HepG2 (cell line): ENCODE measurements around the gene PYGO1. TPM values are rescaled to one million over a fixed set of nuclear protein-coding genes. Genes with fewer than 3 reads are reported as not detected.

ENCODE experiments used
- ATAC-seq: fragments of 200-7000 bp; cut with Tn5 transposase; 3 replicates; pipeline ENCODE4 v1.9.1; 2020; ENCODE audit warnings: mild to moderate bottlenecking, moderate library complexity
- BruUV-seq: library from RNA; stranded (reverse); fragments of 400-500 nt; replicated peaks from 2 replicates; lab custom pipeline; 2021; lab: Mats Ljungman, UMichigan
- CTCF ChIA-PET: fragments of 300-600 bp; formaldehyde crosslinking; extraction: SDS; loops from one replicate; lab custom pipeline; 2021; ENCODE audit warnings: low total read pairs, inconsistent platforms, low intra/inter-chr PET ratio; lab: Yijun Ruan, JAX
- POLR2A ChIA-PET: fragments of 350-600 bp; sonication (Branson Sonifier 250); formaldehyde crosslinking; loops from one replicate; lab custom pipeline; 2020; ENCODE audit warnings: antibody characterized with exemption, inconsistent platforms; lab: Yijun Ruan, JAX
- DNase-seq: peaks from one replicate; pipeline ENCODE4 v3.0.0-alpha.2; 2015; ENCODE audit warnings: low spot score
- FAIRE-seq: peaks from 3 replicates; lab custom pipeline; 2011; peaks lifted over from hg19 to GRCh38; lab: Jason Lieb, UNC
- H2AFZ ChIP-seq: one replicate; pipeline ENCODE4 v1.6.1; 2011; ENCODE audit warnings: low read length, inconsistent platforms
- H3K27ac ChIP-seq: fragments of 300-600 bp; 3 replicates; pipeline ENCODE4 v1.8.0; 2011; ENCODE audit warnings: mixed run types, mild to moderate bottlenecking, mixed read lengths, low read length, inconsistent platforms; ENCODE audit not compliant: insufficient read depth; ENCODE audit errors: extremely low read length
- H3K27me3 ChIP-seq, 2 experiments: fragments of 200-600 bp in 1 of 2; 2 replicates in 1 of 2; 3 replicates in 1 of 2; pipeline versions ENCODE4 v1.6.0 to v1.8.0; 2011; ENCODE audit warnings: low read length in 2 of 2, mild to moderate bottlenecking in 2 of 2, moderate library complexity in 2 of 2, inconsistent platforms in 1 of 2; ENCODE audit not compliant: insufficient read depth in 2 of 2, control insufficient read depth in 1 of 2
- H3K36me3 ChIP-seq, 2 experiments: fragments of 200-600 bp in 1 of 2; replicated peaks in 1 of 2; 2 replicates in 1 of 2; 3 replicates in 1 of 2; pipeline versions ENCODE4 v1.5.1 to v1.8.0; 2011; ENCODE audit warnings: low read length in 2 of 2, inconsistent platforms in 1 of 2; ENCODE audit not compliant: insufficient read depth in 2 of 2, control insufficient read depth in 1 of 2
- H3K4me1 ChIP-seq: 2 replicates; pipeline ENCODE4 v1.5.1; 2012; ENCODE audit warnings: low read length, inconsistent platforms; ENCODE audit not compliant: insufficient read depth
- H3K4me2 ChIP-seq: 2 replicates; pipeline ENCODE4 v1.6.0; 2011; ENCODE audit warnings: low read depth, low read length, inconsistent platforms
- H3K4me3 ChIP-seq, 3 experiments: fragments of 200-600 bp in 1 of 3; sonication (generic), shearing (Covaris generic) in 1 of 3; replicated peaks in 1 of 3; 2 replicates each; pipeline ENCODE4 v1.5.1; 2011 to 2016; ENCODE audit warnings: low read length in 3 of 3, inconsistent platforms in 2 of 3, low read depth in 2 of 3, mild to moderate bottlenecking in 2 of 3, control low read depth in 1 of 3, mixed read lengths in 1 of 3; ENCODE audit not compliant: insufficient read depth in 1 of 3
- H3K79me2 ChIP-seq: one replicate; pipeline ENCODE4 v1.6.1; 2011; ENCODE audit warnings: low read length, inconsistent platforms; ENCODE audit not compliant: insufficient read depth
- H3K9ac ChIP-seq: 2 replicates; pipeline ENCODE4 v1.6.0; 2011; ENCODE audit warnings: mild to moderate bottlenecking, low read depth, low read length, inconsistent platforms; ENCODE audit not compliant: insufficient read depth
- H3K9me3 ChIP-seq: 2 replicates; pipeline ENCODE4 v1.5.1; 2012; ENCODE audit warnings: mild to moderate bottlenecking, low read length
- H4K20me1 ChIP-seq: 2 replicates; pipeline ENCODE4 v1.6.0; 2011; ENCODE audit warnings: inconsistent platforms, mild to moderate bottlenecking, low read length, moderate library complexity; ENCODE audit not compliant: insufficient read depth
- KMT2A ChIP-seq: sonication (generic); formaldehyde crosslinking; IDR thresholded peaks from 2 replicates; pipeline ENCODE4 v1.4.0; 2020; ENCODE audit warnings: missing genetic modification reagents
- NCOA2 ChIP-seq: sonication (generic); formaldehyde crosslinking; IDR thresholded peaks from 2 replicates; pipeline ENCODE4 v1.8.0; 2022; ENCODE audit warnings: inconsistent platforms
- NPAS2 ChIP-seq: sonication (generic); formaldehyde crosslinking; IDR thresholded peaks from 2 replicates; pipeline ENCODE4 v1.8.0; 2022; ENCODE audit warnings: mild to moderate bottlenecking, missing genetic modification reagents, borderline replicate concordance
- PLRG1 ChIP-seq: fragments of 450-650 bp; conservative IDR thresholded peaks from 2 replicates; pipeline ENCODE4 v1.6.1; 2016
- RBM22 ChIP-seq: fragments of 200-400 bp; formaldehyde crosslinking; optimal IDR thresholded peaks from 2 replicates; pipeline ENCODE3; 2017; ENCODE audit warnings: mild to moderate bottlenecking, low read length, moderate library complexity
- SATB2 ChIP-seq: sonication (generic); formaldehyde crosslinking; IDR thresholded peaks from 2 replicates; pipeline ENCODE4 v1.5.0; 2020; ENCODE audit warnings: missing genetic modification reagents
- ZNF256 ChIP-seq: sonication (generic); formaldehyde crosslinking; conservative IDR thresholded peaks from 2 replicates; pipeline ENCODE4 v1.4.0; 2020; ENCODE audit warnings: missing genetic modification reagents
- ZNF772 ChIP-seq: sonication (generic); formaldehyde crosslinking; IDR thresholded peaks from 2 replicates; pipeline ENCODE4 v1.5.0; 2020; ENCODE audit warnings: mild to moderate bottlenecking, missing genetic modification reagents
- WGBS: methylation state at CpG from one replicate; pipeline ENCODE4 v1.1.6; 2017; ENCODE audit warnings: low lambda C conversion rate; 5-methylcytosine and 5-hydroxymethylcytosine counted together
- in situ Hi-C: cut with HindIII; loops from 2 replicates; pipeline ENCODE4 v1.10.0; 2017; ENCODE audit warnings: low pct_unique_long_range_greater_than_20kb; ENCODE audit not compliant: extremely low pct_ligation_motif_present
- intact Hi-C: fragments of 100-400 bp; cut with micrococcal nuclease; formaldehyde crosslinking; loops from one replicate; pipeline ENCODE4 v1.10.0; 2022; ENCODE audit not compliant: unreplicated experiment
- polyA plus RNA-seq, 8 experiments: library from polyadenylated mRNA; depleted of rRNA in 3 of 8; stranded (reverse) in 7 of 8; unstranded in 1 of 8; fragments of >200 nt; fragmentation: Illumina TruSeq in 4 of 8; extraction: Trizol in 4 of 8; gene quantifications; 2 replicates each; pipeline versions ENCODE4 v1.2.1 to v1.2.3, GENCODE V29; 2011 to 2016; ENCODE audit warnings: low read depth in 4 of 8, missing spikeins in 1 of 8, mixed read lengths in 1 of 8; ENCODE audit not compliant: insufficient read depth in 1 of 8
- total RNA-seq, 5 experiments: library from RNA; depleted of rRNA; stranded (reverse); fragments of >200 nt; fragmentation: Illumina TruSeq; extraction: Trizol; gene quantifications; 2 replicates each; pipeline ENCODE4 v1.2.3, GENCODE V29; 2016; ENCODE audit warnings: low read depth in 1 of 5
- TF ChIP-seq, protein P1 (sequence below): sonication (generic); formaldehyde crosslinking; IDR thresholded peaks from 2 replicates; pipeline ENCODE4 v1.4.0; 2020; ENCODE audit warnings: missing genetic modification reagents, borderline replicate concordance
- TF ChIP-seq, protein P2 (sequence below): sonication (generic); formaldehyde crosslinking; IDR thresholded peaks from 2 replicates; pipeline ENCODE4 v1.4.0; 2020; ENCODE audit warnings: missing genetic modification reagents; ENCODE audit errors: not compliant biosample characterization

PYGO1 gene
- total and polyA plus RNA-seq, 2 of the 13 experiments (the other 11 are each of a cell fraction or from before 2014, with no cell fraction given) = 1.1 to 1.8 TPM

GRCh38 chr15:55630858-55631257 lies 42.7 kb upstream of the PYGO1 start:
- Histone ChIP-seq H2AFZ (no peak overlapping the region), H3K4me3 (no peak overlapping the region), H3K27me3 (no peaks in the 10 kb centered on the region), H3K27ac (no peak overlapping the region), H4K20me1 (no peaks in the 10 kb centered on the region), H3K9ac (no peak overlapping the region), H3K4me1 (no peaks in the 10 kb centered on the region), H3K79me2 (no peaks in the 10 kb centered on the region), H3K4me2 (no peak overlapping the region), H3K9me3 (no peaks in the 10 kb centered on the region), H3K36me3 (peaks cover 11 to 24% of the 10 kb centered on the region in 2 experiments)
- ATAC-seq (no peak), DNase-seq (no peak), FAIRE-seq (no peak)
- CTCF ChIA-PET = no interaction called here
- WGBS = 100% methylated on average over 3 of the region's 3 CpGs
- POLR2A ChIA-PET = no interaction called here
- in situ Hi-C loops (no loop called here), intact Hi-C loops (no loop called here)
- TF ChIP-seq RBM22 (no peak), SATB2 (CRISPR knock-in tag) (no peak), NPAS2 (no peak), ZNF772 (CRISPR knock-in tag) (no peak), NCOA2 (CRISPR knock-in tag) (no peak), PLRG1 (no peak), ZNF256 (CRISPR knock-in tag) (no peak), KMT2A (no peak)
- TF ChIP-seq, protein P1, sequence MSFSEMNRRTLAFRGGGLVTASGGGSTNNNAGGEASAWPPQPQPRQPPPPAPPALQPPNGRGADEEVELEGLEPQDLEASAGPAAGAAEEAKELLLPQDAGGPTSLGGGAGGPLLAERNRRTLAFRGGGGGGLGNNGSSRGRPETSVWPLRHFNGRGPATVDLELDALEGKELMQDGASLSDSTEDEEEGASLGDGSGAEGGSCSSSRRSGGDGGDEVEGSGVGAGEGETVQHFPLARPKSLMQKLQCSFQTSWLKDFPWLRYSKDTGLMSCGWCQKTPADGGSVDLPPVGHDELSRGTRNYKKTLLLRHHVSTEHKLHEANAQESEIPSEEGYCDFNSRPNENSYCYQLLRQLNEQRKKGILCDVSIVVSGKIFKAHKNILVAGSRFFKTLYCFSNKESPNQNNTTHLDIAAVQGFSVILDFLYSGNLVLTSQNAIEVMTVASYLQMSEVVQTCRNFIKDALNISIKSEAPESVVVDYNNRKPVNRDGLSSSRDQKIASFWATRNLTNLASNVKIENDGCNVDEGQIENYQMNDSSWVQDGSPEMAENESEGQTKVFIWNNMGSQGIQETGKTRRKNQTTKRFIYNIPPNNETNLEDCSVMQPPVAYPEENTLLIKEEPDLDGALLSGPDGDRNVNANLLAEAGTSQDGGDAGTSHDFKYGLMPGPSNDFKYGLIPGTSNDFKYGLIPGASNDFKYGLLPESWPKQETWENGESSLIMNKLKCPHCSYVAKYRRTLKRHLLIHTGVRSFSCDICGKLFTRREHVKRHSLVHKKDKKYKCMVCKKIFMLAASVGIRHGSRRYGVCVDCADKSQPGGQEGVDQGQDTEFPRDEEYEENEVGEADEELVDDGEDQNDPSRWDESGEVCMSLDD = no peak
- TF ChIP-seq, protein P2, sequence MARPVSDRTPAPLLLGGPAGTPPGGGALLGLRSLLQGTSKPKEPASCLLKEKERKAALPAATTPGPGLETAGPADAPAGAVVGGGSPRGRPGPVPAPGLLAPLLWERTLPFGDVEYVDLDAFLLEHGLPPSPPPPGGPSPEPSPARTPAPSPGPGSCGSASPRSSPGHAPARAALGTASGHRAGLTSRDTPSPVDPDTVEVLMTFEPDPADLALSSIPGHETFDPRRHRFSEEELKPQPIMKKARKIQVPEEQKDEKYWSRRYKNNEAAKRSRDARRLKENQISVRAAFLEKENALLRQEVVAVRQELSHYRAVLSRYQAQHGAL (CRISPR knock-in tag) = no peak
- BruUV-seq = no TSS peak
